GM12878 (cell line): ENCODE data around the gene CHD1L. TPM values are rescaled to one million over a fixed set of nuclear protein-coding genes. Genes with fewer than 3 reads are reported as not detected.

Source experiments
- ATAC-seq: fragments of 200-7000 bp; cut with Tn5 transposase; 3 replicates; pipeline ENCODE4 v1.9.1; 2020; ENCODE audit warnings: mild to moderate bottlenecking, moderate library complexity
- BruUV-seq: library from RNA; stranded (reverse); fragments of 400-500 nt; replicated peaks from 2 replicates; lab custom pipeline; 2021; lab: Mats Ljungman, UMichigan
- CTCF ChIA-PET: fragments of 300-600 bp; sonication (Branson Sonifier 250); formaldehyde crosslinking; extraction: SDS; loops from one replicate; lab custom pipeline; 2021; ENCODE audit warnings: inconsistent platforms; lab: Yijun Ruan, JAX
- POLR2A ChIA-PET: fragments of 350-600 bp; formaldehyde crosslinking; extraction: SDS; loops from one replicate; lab custom pipeline; 2021; ENCODE audit warnings: inconsistent platforms; lab: Charles Lee
- RAD21 ChIA-PET: fragments of 300-600 bp; sonication (Branson Sonifier 250); formaldehyde crosslinking; loops from one replicate; lab custom pipeline; 2023; ENCODE audit warnings: antibody characterized with exemption; ENCODE audit not compliant: unreplicated experiment; lab: Charles Lee
- SMC1A ChIA-PET: fragments of 300-600 bp; sonication (Branson Sonifier 250); formaldehyde crosslinking; loops from one replicate; lab custom pipeline; 2023; ENCODE audit not compliant: unreplicated experiment, uncharacterized antibody; lab: Charles Lee
- DNase-seq: peaks from one replicate; pipeline ENCODE4 v3.0.0-alpha.2; 2011; ENCODE audit warnings: low read depth, low spot score
- FAIRE-seq: peaks from 3 replicates; lab custom pipeline; 2011; peaks lifted over from hg19 to GRCh38; lab: Jason Lieb, UNC
- H2AFZ ChIP-seq: 2 replicates; pipeline ENCODE4 v1.6.0; 2011; ENCODE audit warnings: low read depth, low read length, control low read depth; ENCODE audit not compliant: control insufficient read depth
- H3K27ac ChIP-seq: 2 replicates; pipeline ENCODE4 v1.5.1; 2011; ENCODE audit warnings: control low read depth; ENCODE audit not compliant: control insufficient read depth, insufficient read depth
- H3K27me3 ChIP-seq, 2 experiments: replicated peaks in 1 of 2; 2 replicates each; pipeline versions ENCODE4 v1.6.0 to v1.6.1; 2011; ENCODE audit warnings: low read length in 1 of 2; ENCODE audit not compliant: control insufficient read depth in 2 of 2, insufficient read depth in 2 of 2
- H3K36me3 ChIP-seq, 2 experiments: 2 replicates each; pipeline ENCODE4 v1.5.1; 2011; ENCODE audit warnings: low read length in 1 of 2; ENCODE audit not compliant: control insufficient read depth in 2 of 2, insufficient read depth in 2 of 2
- H3K4me1 ChIP-seq: 2 replicates; pipeline ENCODE4 v1.6.1; 2011; ENCODE audit warnings: mild to moderate bottlenecking, low read length, moderate library complexity, mixed read lengths; ENCODE audit not compliant: control insufficient read depth, insufficient read depth
- H3K4me2 ChIP-seq: 2 replicates; pipeline ENCODE4 v1.6.0; 2011; ENCODE audit warnings: control low read depth; ENCODE audit not compliant: control insufficient read depth, insufficient read depth
- H3K4me3 ChIP-seq: fragments of 200-600 bp; sonication (generic); 2 replicates; pipeline ENCODE4 v1.5.1; 2016
- H3K79me2 ChIP-seq: 2 replicates; pipeline ENCODE4 v1.6.0; 2011; ENCODE audit warnings: low read length; ENCODE audit not compliant: control insufficient read depth, insufficient read depth
- H3K9ac ChIP-seq: 2 replicates; pipeline ENCODE4 v1.8.0; 2011; ENCODE audit warnings: low read length, control low read depth, mixed read lengths; ENCODE audit not compliant: control insufficient read depth, insufficient read depth
- H3K9me3 ChIP-seq: replicated peaks from 3 replicates; pipeline ENCODE4 v1.5.1; 2011; ENCODE audit warnings: mild to moderate bottlenecking, low read length; ENCODE audit not compliant: control insufficient read depth, insufficient read depth
- H4K20me1 ChIP-seq: 2 replicates; pipeline ENCODE4 v1.6.0; 2011; ENCODE audit not compliant: control insufficient read depth, insufficient read depth
- CBFB ChIP-seq: IDR thresholded peaks from 2 replicates; pipeline ENCODE4 v1.6.1; 2016; ENCODE audit warnings: antibody characterized with exemption, low read depth
- CBX3 ChIP-seq: fragments of 200-600 bp; sonication (generic); IDR thresholded peaks from 2 replicates; pipeline ENCODE4 v1.6.1; 2016; ENCODE audit warnings: low read depth, borderline replicate concordance
- CUX1 ChIP-seq: IDR thresholded peaks from 2 replicates; pipeline ENCODE4 v1.6.1; 2012; ENCODE audit warnings: improper control_type of control experiment, low read depth, low read length; ENCODE audit not compliant: insufficient replicate concordance
- MEF2A ChIP-seq: IDR thresholded peaks from 2 replicates; pipeline ENCODE4 v1.6.1; 2011; ENCODE audit warnings: low read depth, mild to moderate bottlenecking, low read length, moderate library complexity; ENCODE audit not compliant: insufficient read depth
- SIN3A ChIP-seq: IDR thresholded peaks from 2 replicates; pipeline ENCODE4 v1.6.1; 2012; ENCODE audit warnings: low read depth, low read length, improper control_type of control experiment
- SMAD1 ChIP-seq: fragments of 450-650 bp; IDR thresholded peaks from 2 replicates; pipeline ENCODE4 v1.6.1; 2018; ENCODE audit warnings: mild to moderate bottlenecking, low read depth; ENCODE audit not compliant: partially characterized antibody
- WGBS: methylation state at CpG from one replicate; pipeline ENCODE4 v1.1.6; 2016; ENCODE audit warnings: low lambda C conversion rate; ENCODE audit not compliant: insufficient replicate concordance, insufficient coverage; ENCODE audit errors: missing lambda C conversion rate; 5-methylcytosine and 5-hydroxymethylcytosine counted together
- in situ Hi-C: fragments of 300-500 bp; cut with MboI; formaldehyde crosslinking; loops from 9 replicates; pipeline ENCODE4 v1.14.3; 2018; ENCODE audit warnings: mixed read lengths
- intact Hi-C: fragments of 100-400 bp; cut with micrococcal nuclease; formaldehyde crosslinking; loops from one replicate; pipeline ENCODE4 v1.14.2; 2022; ENCODE audit not compliant: unreplicated experiment
- polyA plus RNA-seq, 11 experiments: library from polyadenylated mRNA; depleted of rRNA in 4 of 11; unstranded in 6 of 11; stranded (reverse) in 5 of 11; fragments of >200 nt; fragmentation: Nextera tagmentation in 4 of 11; fragmentation: Illumina TruSeq in 1 of 11; extraction: Ambion mirVana in 4 of 11; extraction: Trizol in 1 of 11; gene quantifications; 1 replicate in 1 of 11; 2 replicates in 10 of 11; pipeline versions ENCODE4 v1.2.1 to v1.2.3, GENCODE V29; 2011 to 2016; ENCODE audit warnings: inconsistent platforms in 2 of 11, missing spikeins in 2 of 11, low read depth in 1 of 11
- total RNA-seq, 4 experiments: library from RNA; depleted of rRNA in 3 of 4; stranded (reverse); fragments of >200 nt in 3 of 4; fragmentation: Illumina TruSeq in 1 of 4; extraction: Trizol in 1 of 4; gene quantifications; 2 replicates each; pipeline versions ENCODE4 v1.2.1 to v1.2.3, GENCODE V29; 2013 to 2021

CHD1L gene
- total and polyA plus RNA-seq, 10 of the 15 experiments (the other 5 are each of a cell fraction or from before 2014, with no cell fraction given), result 21.2 to 54.2 (median 44.5) TPM

GRCh38 chr1:147267711-147268110 is 25.2 kb downstream of the CHD1L start:
- H3K27me3 ChIP-seq, result no peaks in the 10 kb centered on the region

More at GRCh38 chr1:147267711-147268110, 25.2 kb downstream of the CHD1L start:
- no TSS peak for BruUV-seq
- Histone ChIP-seq H3K36me3 (peaks cover 3 to 19% of the 10 kb centered on the region in 2 experiments), H3K4me2 (no peak overlapping the region), H3K79me2 (no peaks in the 10 kb centered on the region), H3K9ac (no peak overlapping the region), H3K4me3 (no peak overlapping the region), H3K4me1 (no peaks in the 10 kb centered on the region), H2AFZ (no peak overlapping the region), H3K9me3 (no peaks in the 10 kb centered on the region), H3K27ac (no peak overlapping the region), H4K20me1 (no peaks in the 10 kb centered on the region)
- ATAC-seq (no peak), DNase-seq (no peak), FAIRE-seq (no peak)
- in situ Hi-C loops (loop anchor here (5.0 kb wide), 1 partner anchor 50 kb away; no protein-coding TSS in a partner anchor), intact Hi-C loops (no loop called here)
- ChIA-PET POLR2A (no interaction called here), CTCF (no interaction called here), RAD21 (no interaction called here), SMC1A (no interaction called here)
- no peak for TF ChIP-seq CUX1
- no peak for TF ChIP-seq SMAD1
- TF ChIP-seq CBX3, result no peak
- TF ChIP-seq MEF2A, result no peak
- no peak for TF ChIP-seq CBFB
- TF ChIP-seq SIN3A, result no peak
- WGBS, result 91% methylated on average over 4 of the region's 4 CpGs
